PC-9 (cell line): ENCODE data around the gene NISCH. TPM values are rescaled to one million over a fixed set of nuclear protein-coding genes. Genes with fewer than 3 reads are reported as not detected.

Experiments used
- BruUV-seq: library from RNA; stranded (reverse); fragments of 400-500 nt; replicated peaks from 2 replicates; lab custom pipeline; 2021; lab: Mats Ljungman, UMichigan
- CTCF ChIA-PET: fragments of 300-600 bp; sonication (Branson Sonifier 250); formaldehyde crosslinking; loops from one replicate; lab custom pipeline; 2022; ENCODE audit warnings: antibody characterized with exemption; lab: Charles Lee
- POLR2A ChIA-PET: fragments of 300-600 bp; sonication (Branson Sonifier 250); formaldehyde crosslinking; loops from one replicate; lab custom pipeline; 2022; ENCODE audit warnings: antibody characterized with exemption; ENCODE audit not compliant: unreplicated experiment; lab: Charles Lee
- DNase-seq, 2 experiments: peaks; one replicate each; pipeline versions ENCODE4 v3.0.0 to v3.0.0-alpha.2; 2015 to 2022; ENCODE audit warnings: mixed read lengths in 1 of 2
- H2AFZ ChIP-seq: fragments of 200-600 bp; sonication (generic); 2 replicates; pipeline ENCODE4 v1.8.1; 2017; ENCODE audit warnings: antibody characterized with exemption
- H3F3A ChIP-seq: fragments of 200-600 bp; sonication (generic); 2 replicates; pipeline ENCODE4 v1.8.1; 2017; ENCODE audit warnings: antibody characterized with exemption, mild to moderate bottlenecking, low read depth; ENCODE audit not compliant: insufficient read depth
- H3K27ac ChIP-seq: fragments of 200-600 bp; sonication (generic); 2 replicates; pipeline ENCODE4 v1.6.1; 2016; ENCODE audit warnings: mixed run types
- H3K27me3 ChIP-seq: fragments of 200-600 bp; sonication (generic); 2 replicates; pipeline ENCODE4 v1.6.1; 2016; ENCODE audit warnings: low read depth, mixed run types; ENCODE audit not compliant: insufficient read depth
- H3K36me3 ChIP-seq: fragments of 200-600 bp; sonication (generic); 2 replicates; pipeline ENCODE4 v1.6.1; 2016; ENCODE audit warnings: low read depth, mixed run types
- H3K4me1 ChIP-seq: fragments of 200-600 bp; sonication (generic); replicated peaks from 2 replicates; pipeline ENCODE4 v1.6.1; 2016; ENCODE audit warnings: mixed run types; ENCODE audit not compliant: insufficient read depth
- H3K4me2 ChIP-seq: fragments of 200-600 bp; sonication (generic); 2 replicates; pipeline ENCODE4 v1.6.1; 2017; ENCODE audit warnings: mixed run types
- H3K4me3 ChIP-seq: fragments of 200-600 bp; sonication (generic); 2 replicates; pipeline ENCODE4 v1.6.1; 2016; ENCODE audit warnings: mixed run types
- H3K79me2 ChIP-seq: fragments of 200-600 bp; sonication (generic); 2 replicates; pipeline ENCODE4 v1.6.1; 2017; ENCODE audit warnings: low read depth, mixed run types
- H3K9me2 ChIP-seq: fragments of 200-600 bp; sonication (generic); 2 replicates; pipeline ENCODE4 v1.8.1; 2017; ENCODE audit warnings: mild to moderate bottlenecking; ENCODE audit not compliant: insufficient read depth
- H3K9me3 ChIP-seq: fragments of 200-600 bp; sonication (generic); 2 replicates; pipeline ENCODE4 v1.8.1; 2016; ENCODE audit warnings: low read depth; ENCODE audit not compliant: insufficient read depth
- H4K20me1 ChIP-seq: fragments of 200-600 bp; sonication (generic); 2 replicates; pipeline ENCODE4 v1.8.1; 2017; ENCODE audit not compliant: insufficient read depth
- EZH2 ChIP-seq: fragments of 200-600 bp; sonication (generic); IDR thresholded peaks from 2 replicates; pipeline ENCODE4 v1.8.0; 2017; ENCODE audit warnings: antibody characterized with exemption, low read depth
- intact Hi-C: fragments of 100-400 bp; cut with micrococcal nuclease; formaldehyde crosslinking; loops from one replicate; pipeline ENCODE4 v1.10.0; 2022; ENCODE audit not compliant: unreplicated experiment
- total RNA-seq: library from RNA; stranded (reverse); gene quantifications from 2 replicates; pipeline ENCODE4 v1.2.3, GENCODE V29; 2021
- TF ChIP-seq, protein P1 (sequence below): fragments of 200-600 bp; sonication (generic); conservative IDR thresholded peaks from 2 replicates; pipeline ENCODE4 v1.6.1; 2017; ENCODE audit warnings: mixed run types, antibody characterized with exemption, mild to moderate bottlenecking, moderate library complexity

NISCH gene
- total RNA-seq, 1 experiment from 2014 or later, result 66.1 TPM

DNA sequence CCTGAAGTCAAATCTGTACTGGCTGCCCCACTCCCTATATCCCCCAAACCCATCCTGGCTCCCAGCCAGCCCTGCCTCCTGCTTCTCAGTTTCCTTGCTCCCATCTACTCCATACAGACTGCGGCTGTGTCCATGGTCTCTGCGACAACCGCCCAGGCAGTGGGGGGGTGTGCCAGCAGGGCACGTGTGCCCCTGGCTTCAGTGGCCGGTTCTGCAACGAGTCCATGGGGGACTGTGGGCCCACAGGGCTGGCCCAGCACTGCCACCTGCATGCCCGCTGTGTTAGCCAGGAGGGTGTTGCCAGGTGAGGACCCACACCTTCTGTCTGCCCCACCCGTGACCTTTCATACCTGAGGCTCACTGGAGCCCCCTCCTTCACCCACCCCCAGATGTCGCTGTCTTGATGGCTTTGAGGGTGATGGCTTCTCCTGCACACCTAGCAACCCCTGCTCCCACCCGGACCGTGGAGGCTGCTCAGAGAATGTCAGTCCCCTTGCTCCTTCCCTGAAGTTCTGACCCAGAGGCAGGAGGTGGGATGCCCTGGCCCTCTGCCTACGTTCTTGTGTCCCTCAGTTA lies 54.4 kb downstream of the NISCH start:
- Histone ChIP-seq H3K4me1 (peaks cover 12% of the 10 kb centered on the region; the same call in 1 of the 2 replicates), H3F3A (no peaks in the 10 kb centered on the region), H3K27me3 (no peaks in the 10 kb centered on the region), H3K79me2 (no peaks in the 10 kb centered on the region), H3K9me3 (no peaks in the 10 kb centered on the region), H3K4me3 (no peak overlapping the region), H2AFZ (no peak overlapping the region), H3K4me2 (no peak overlapping the region), H4K20me1 (no peaks in the 10 kb centered on the region), H3K9me2 (no peaks in the 10 kb centered on the region), H3K36me3 (no peaks in the 10 kb centered on the region), H3K27ac (no peak overlapping the region)
- no peak for TF ChIP-seq EZH2
- TF ChIP-seq, protein P1, sequence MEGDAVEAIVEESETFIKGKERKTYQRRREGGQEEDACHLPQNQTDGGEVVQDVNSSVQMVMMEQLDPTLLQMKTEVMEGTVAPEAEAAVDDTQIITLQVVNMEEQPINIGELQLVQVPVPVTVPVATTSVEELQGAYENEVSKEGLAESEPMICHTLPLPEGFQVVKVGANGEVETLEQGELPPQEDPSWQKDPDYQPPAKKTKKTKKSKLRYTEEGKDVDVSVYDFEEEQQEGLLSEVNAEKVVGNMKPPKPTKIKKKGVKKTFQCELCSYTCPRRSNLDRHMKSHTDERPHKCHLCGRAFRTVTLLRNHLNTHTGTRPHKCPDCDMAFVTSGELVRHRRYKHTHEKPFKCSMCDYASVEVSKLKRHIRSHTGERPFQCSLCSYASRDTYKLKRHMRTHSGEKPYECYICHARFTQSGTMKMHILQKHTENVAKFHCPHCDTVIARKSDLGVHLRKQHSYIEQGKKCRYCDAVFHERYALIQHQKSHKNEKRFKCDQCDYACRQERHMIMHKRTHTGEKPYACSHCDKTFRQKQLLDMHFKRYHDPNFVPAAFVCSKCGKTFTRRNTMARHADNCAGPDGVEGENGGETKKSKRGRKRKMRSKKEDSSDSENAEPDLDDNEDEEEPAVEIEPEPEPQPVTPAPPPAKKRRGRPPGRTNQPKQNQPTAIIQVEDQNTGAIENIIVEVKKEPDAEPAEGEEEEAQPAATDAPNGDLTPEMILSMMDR, result no peak
- ChIA-PET POLR2A (no interaction called here), CTCF (no interaction called here)
- BruUV-seq, result no TSS peak
- intact Hi-C loops, result no loop called here
- peak in 1 of 2 experiments; percentile 26 for DNase-seq

DNA sequence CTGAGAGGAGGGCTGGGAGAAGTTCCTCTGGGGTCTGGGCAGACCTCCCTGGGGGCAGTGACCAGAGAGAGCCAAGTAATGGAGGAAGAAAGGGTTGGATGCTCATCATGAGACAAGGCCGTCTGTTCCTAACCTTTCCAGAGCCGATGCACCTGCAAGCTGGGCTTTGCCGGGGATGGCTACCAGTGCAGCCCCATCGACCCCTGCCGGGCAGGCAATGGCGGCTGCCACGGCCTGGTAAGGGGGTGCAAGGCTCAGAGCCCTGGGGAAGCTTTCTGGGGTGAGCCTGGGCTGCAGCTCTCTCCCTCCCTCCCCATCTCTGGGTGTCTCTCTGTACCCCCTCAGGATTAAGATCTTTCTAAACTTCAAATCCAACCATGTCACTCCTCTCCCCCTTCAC lies 56.1 kb downstream of the NISCH start:
- intact Hi-C loops, result no loop called here
- no peaks in the 10 kb centered on the region for H3K9me3 ChIP-seq
- H3K27me3 ChIP-seq, result no peaks in the 10 kb centered on the region
- H2AFZ ChIP-seq, result no peak overlapping the region
- no peak for DNase-seq
- ChIA-PET POLR2A (interaction anchor here (0.7 kb wide), 1 partner anchor 47 kb away, joined by 3 read pairs; no protein-coding TSS in a partner anchor), CTCF (no interaction called here)
- no peaks in the 10 kb centered on the region for H4K20me1 ChIP-seq
- no peaks in the 10 kb centered on the region for H3K9me2 ChIP-seq
- H3K79me2 ChIP-seq, result no peaks in the 10 kb centered on the region
- no TSS peak for BruUV-seq
- TF ChIP-seq EZH2, result no peak
- TF ChIP-seq, protein P1, result no peak
- no peak overlapping the region for H3K4me3 ChIP-seq
- H3K4me1 ChIP-seq, result peaks cover 12% of the 10 kb centered on the region; the same call in 1 of the 2 replicates
- H3K27ac ChIP-seq, result no peak overlapping the region
- H3K4me2 ChIP-seq, result no peak overlapping the region
- no peaks in the 10 kb centered on the region for H3K36me3 ChIP-seq
- H3F3A ChIP-seq, result no peaks in the 10 kb centered on the region

DNA sequence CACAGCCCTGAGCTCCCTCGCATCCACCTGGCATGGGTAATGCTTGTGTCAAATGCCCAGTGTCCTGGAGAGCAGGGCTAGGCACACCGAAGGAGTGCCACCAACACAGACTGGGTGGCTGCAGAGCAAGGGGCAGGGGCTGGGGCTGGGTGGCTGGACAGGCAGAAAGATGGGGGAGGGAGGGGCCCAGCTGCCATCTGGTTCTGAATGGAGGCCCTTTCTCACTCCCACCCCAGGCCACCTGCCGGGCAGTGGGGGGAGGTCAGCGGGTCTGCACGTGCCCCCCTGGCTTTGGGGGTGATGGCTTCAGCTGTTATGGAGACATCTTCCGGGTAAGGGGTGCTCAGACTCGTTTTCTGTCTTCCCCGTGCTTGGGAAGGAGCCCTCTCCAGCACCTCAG lies 56.7 kb downstream of the NISCH start:
- Histone ChIP-seq H3K79me2 (no peaks in the 10 kb centered on the region), H3K9me3 (no peaks in the 10 kb centered on the region), H4K20me1 (no peaks in the 10 kb centered on the region), H2AFZ (no peak overlapping the region), H3K4me2 (no peak overlapping the region), H3K4me3 (no peak overlapping the region), H3K9me2 (no peaks in the 10 kb centered on the region), H3K27ac (no peak overlapping the region), H3F3A (no peaks in the 10 kb centered on the region), H3K27me3 (no peaks in the 10 kb centered on the region), H3K36me3 (no peaks in the 10 kb centered on the region), H3K4me1 (peaks cover 8% of the 10 kb centered on the region; the same call in 1 of the 2 replicates)
- DNase-seq, result no peak
- intact Hi-C loops, result no loop called here
- no TSS peak for BruUV-seq
- POLR2A ChIA-PET, result interaction anchor here (0.7 kb wide), 1 partner anchor 46 kb away, joined by 3 read pairs; no protein-coding TSS in a partner anchor
- CTCF ChIA-PET, result no interaction called here
- no peak for TF ChIP-seq EZH2
- TF ChIP-seq, protein P1, result no peak
